Measurements from ENCODE around the gene CENPM. TPM values are rescaled to one million over a fixed set of nuclear protein-coding genes. Genes with fewer than 3 reads are reported as not detected.

CENPM gene
- total and polyA plus RNA-seq, 9 of the 15 experiments (the other 6 are each of a cell fraction or from before 2014, with no cell fraction given) = 11.3 to 67.7 (median 32.3) TPM

DNA sequence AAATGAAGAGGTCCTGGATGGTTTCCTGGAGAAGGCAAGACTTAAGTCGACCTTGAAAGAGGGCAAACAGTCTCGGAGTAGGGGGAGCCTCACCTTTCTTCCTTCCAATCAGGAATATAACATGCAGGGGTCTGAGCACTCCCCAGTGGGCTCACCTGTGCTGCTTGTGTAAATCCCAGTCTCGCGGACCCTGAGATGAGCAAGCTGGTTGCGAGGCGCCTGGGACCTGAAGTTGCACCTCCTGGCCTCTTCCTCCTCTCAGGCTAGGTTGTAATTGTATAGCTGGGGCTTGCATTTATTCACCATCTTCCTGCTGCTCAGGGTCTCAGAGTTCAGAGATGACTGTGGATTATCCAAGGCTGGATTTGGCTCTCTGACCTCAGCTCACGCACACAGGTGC lies 44.2 kb upstream of the CENPM start:
- intact Hi-C loops (cut with micrococcal nuclease) = no loop called here

DNA sequence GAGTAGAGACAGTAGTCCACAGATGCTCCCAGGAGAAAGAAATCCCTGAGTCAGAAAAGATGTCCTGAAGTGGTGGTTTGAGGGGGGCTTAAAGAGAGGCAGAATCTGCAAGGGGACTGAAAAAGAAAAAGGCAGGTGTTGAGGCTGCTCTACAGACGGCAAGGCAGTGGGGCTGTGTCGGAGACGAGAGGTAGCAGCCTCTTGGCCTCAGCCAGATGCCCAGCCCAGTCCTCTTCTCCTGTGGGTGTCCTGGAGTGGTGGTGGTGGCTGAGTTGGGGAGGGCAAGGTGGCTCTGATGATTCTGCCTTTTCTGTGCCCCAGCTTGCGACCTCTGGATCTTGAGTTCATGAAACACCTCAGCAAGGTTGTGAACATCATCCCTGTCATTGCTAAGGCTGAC lies 42.3 kb upstream of the CENPM start:
- CTCF ChIA-PET (ENCODE audit: low intra/inter-chr PET ratio) = no interaction called here
- no peaks in the 10 kb centered on the region for H3K4me1 ChIP-seq (replicated peaks in 1 of 2; ENCODE audit: control insufficient read depth in 2 of 2, insufficient read depth in 2 of 2, low read length in 2 of 2)
- H2AFZ ChIP-seq (ENCODE audit: low read depth, low read length) = no peak overlapping the region
- no peak for FAIRE-seq
- H3K4me2 ChIP-seq (ENCODE audit: insufficient read depth, low read length) = no peak overlapping the region
- POLR2A ChIA-PET = no interaction called here
- H3K9ac ChIP-seq (ENCODE audit: insufficient read depth in 1 of 2, low read depth in 2 of 2, low read length in 2 of 2) = no peak overlapping the region
- no peak for DNase-seq (ENCODE audit: extremely low read depth in 1 of 4, low spot score in 3 of 4)
- H3K27me3 ChIP-seq (ENCODE audit: control insufficient read depth in 2 of 2, insufficient read depth in 2 of 2, low read length in 2 of 2) = peaks cover 15 to 47% of the 10 kb centered on the region in 2 experiments; a peak in 4 of 5 replicates
- BruUV-seq (replicated peaks) = no TSS peak
- intact Hi-C loops (cut with micrococcal nuclease) (no loop called here), in situ Hi-C loops (cut with MboI) (no loop called here)
- H4K20me1 ChIP-seq (replicated peaks; ENCODE audit: control insufficient read depth, insufficient read depth, low read length) = no peaks in the 10 kb centered on the region
- no peaks in the 10 kb centered on the region for H3K79me2 ChIP-seq (ENCODE audit: control insufficient read depth, insufficient read depth, low read length)
- H3K9me1 ChIP-seq (ENCODE audit: control insufficient read depth, insufficient read depth, low read length) = no peaks in the 10 kb centered on the region
- H3K4me3 ChIP-seq = no peak overlapping the region
- WGBS (ENCODE audit: insufficient coverage, low coverage, missing lambda C conversion rate) = 0% methylated on average over 4 of the region's 4 CpGs
- no peak for ATAC-seq
- H3K27ac ChIP-seq (ENCODE audit: extremely low read depth, low read depth, low read length) = no peak overlapping the region
- H3K36me3 ChIP-seq (ENCODE audit: control insufficient read depth, insufficient read depth, low read length) = no peaks in the 10 kb centered on the region
- no peaks in the 10 kb centered on the region for H3K9me3 ChIP-seq (replicated peaks; ENCODE audit: control insufficient read depth, insufficient read depth, low read depth, low read length)
- TF ChIP-seq KDM1A (IDR thresholded peaks at IDR 0.05) (no peak), ETS2 (tag; IDR thresholded peaks at IDR 0.05; ENCODE audit: borderline replicate concordance, poor library complexity, severe bottlenecking) (no peak), TSC22D4 (tag; IDR thresholded peaks at IDR 0.05) (no peak), CCAR2 (IDR thresholded peaks at IDR 0.05; ENCODE audit: low read depth, low read length) (no peak), SMAD1 (IDR thresholded peaks at IDR 0.05; ENCODE audit: low read depth, low read length, partially characterized antibody) (no peak), SETDB1 (IDR thresholded peaks at IDR 0.05; ENCODE audit: low read length) (no peak), NCOR1 (IDR thresholded peaks at IDR 0.05) (no peak), BMI1 (IDR thresholded peaks at IDR 0.05; ENCODE audit: low read length) (no peak)
- TF ChIP-seq, protein P1, sequence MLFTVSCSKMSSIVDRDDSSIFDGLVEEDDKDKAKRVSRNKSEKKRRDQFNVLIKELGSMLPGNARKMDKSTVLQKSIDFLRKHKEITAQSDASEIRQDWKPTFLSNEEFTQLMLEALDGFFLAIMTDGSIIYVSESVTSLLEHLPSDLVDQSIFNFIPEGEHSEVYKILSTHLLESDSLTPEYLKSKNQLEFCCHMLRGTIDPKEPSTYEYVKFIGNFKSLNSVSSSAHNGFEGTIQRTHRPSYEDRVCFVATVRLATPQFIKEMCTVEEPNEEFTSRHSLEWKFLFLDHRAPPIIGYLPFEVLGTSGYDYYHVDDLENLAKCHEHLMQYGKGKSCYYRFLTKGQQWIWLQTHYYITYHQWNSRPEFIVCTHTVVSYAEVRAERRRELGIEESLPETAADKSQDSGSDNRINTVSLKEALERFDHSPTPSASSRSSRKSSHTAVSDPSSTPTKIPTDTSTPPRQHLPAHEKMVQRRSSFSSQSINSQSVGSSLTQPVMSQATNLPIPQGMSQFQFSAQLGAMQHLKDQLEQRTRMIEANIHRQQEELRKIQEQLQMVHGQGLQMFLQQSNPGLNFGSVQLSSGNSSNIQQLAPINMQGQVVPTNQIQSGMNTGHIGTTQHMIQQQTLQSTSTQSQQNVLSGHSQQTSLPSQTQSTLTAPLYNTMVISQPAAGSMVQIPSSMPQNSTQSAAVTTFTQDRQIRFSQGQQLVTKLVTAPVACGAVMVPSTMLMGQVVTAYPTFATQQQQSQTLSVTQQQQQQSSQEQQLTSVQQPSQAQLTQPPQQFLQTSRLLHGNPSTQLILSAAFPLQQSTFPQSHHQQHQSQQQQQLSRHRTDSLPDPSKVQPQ (CRISPR knock-in tag; IDR thresholded peaks at IDR 0.05; ENCODE audit: borderline replicate concordance) = no peak
- TF ChIP-seq, protein P2, sequence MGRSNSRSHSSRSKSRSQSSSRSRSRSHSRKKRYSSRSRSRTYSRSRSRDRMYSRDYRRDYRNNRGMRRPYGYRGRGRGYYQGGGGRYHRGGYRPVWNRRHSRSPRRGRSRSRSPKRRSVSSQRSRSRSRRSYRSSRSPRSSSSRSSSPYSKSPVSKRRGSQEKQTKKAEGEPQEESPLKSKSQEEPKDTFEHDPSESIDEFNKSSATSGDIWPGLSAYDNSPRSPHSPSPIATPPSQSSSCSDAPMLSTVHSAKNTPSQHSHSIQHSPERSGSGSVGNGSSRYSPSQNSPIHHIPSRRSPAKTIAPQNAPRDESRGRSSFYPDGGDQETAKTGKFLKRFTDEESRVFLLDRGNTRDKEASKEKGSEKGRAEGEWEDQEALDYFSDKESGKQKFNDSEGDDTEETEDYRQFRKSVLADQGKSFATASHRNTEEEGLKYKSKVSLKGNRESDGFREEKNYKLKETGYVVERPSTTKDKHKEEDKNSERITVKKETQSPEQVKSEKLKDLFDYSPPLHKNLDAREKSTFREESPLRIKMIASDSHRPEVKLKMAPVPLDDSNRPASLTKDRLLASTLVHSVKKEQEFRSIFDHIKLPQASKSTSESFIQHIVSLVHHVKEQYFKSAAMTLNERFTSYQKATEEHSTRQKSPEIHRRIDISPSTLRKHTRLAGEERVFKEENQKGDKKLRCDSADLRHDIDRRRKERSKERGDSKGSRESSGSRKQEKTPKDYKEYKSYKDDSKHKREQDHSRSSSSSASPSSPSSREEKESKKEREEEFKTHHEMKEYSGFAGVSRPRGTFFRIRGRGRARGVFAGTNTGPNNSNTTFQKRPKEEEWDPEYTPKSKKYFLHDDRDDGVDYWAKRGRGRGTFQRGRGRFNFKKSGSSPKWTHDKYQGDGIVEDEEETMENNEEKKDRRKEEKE (IDR thresholded peaks at IDR 0.05; ENCODE audit: borderline replicate concordance in 1 of 2, control insufficient read depth in 1 of 2, low read depth in 2 of 2, low read length in 1 of 2) = no peak

More for the DNA sequence above, 44.2 kb upstream of the CENPM start:
- Histone ChIP-seq H3K27me3 (ENCODE audit: control insufficient read depth in 2 of 2, insufficient read depth in 2 of 2, low read length in 2 of 2) (peaks cover 15 to 54% of the 10 kb centered on the region in 2 experiments; a peak in 4 of 5 replicates), H3K9ac (ENCODE audit: insufficient read depth in 1 of 2, low read depth in 2 of 2, low read length in 2 of 2) (no peak overlapping the region), H3K9me1 (ENCODE audit: control insufficient read depth, insufficient read depth, low read length) (no peaks in the 10 kb centered on the region), H3K9me3 (replicated peaks; ENCODE audit: control insufficient read depth, insufficient read depth, low read depth, low read length) (no peaks in the 10 kb centered on the region), H3K36me3 (ENCODE audit: control insufficient read depth, insufficient read depth, low read length) (no peaks in the 10 kb centered on the region), H4K20me1 (replicated peaks; ENCODE audit: control insufficient read depth, insufficient read depth, low read length) (no peaks in the 10 kb centered on the region), H3K4me3 (no peak overlapping the region), H3K4me1 (replicated peaks in 1 of 2; ENCODE audit: control insufficient read depth in 2 of 2, insufficient read depth in 2 of 2, low read length in 2 of 2) (no peaks in the 10 kb centered on the region), H2AFZ (ENCODE audit: low read depth, low read length) (no peak overlapping the region), H3K79me2 (ENCODE audit: control insufficient read depth, insufficient read depth, low read length) (no peaks in the 10 kb centered on the region), H3K4me2 (ENCODE audit: insufficient read depth, low read length) (no peak overlapping the region), H3K27ac (ENCODE audit: extremely low read depth, low read depth, low read length) (no peak overlapping the region)
- ChIA-PET CTCF (ENCODE audit: low intra/inter-chr PET ratio) (no interaction called here), POLR2A (interaction anchor here (0.6 to 1.3 kb wide), 3 partner anchors 12 to 1402 kb away, joined by 3 to 5 read pairs (median 4); no protein-coding TSS in a partner anchor)
- no TSS peak for BruUV-seq (replicated peaks)
- FAIRE-seq = no peak
- no peak for TF ChIP-seq SMC3 (conservative IDR thresholded peaks at IDR 0.05; ENCODE audit: insufficient read depth, low read depth, low read length)
- ATAC-seq = no peak
- DNase-seq (ENCODE audit: extremely low read depth in 1 of 4, low spot score in 3 of 4) = no peak
- in situ Hi-C loops (cut with MboI) = no loop called here
- WGBS (ENCODE audit: insufficient coverage, low coverage, missing lambda C conversion rate) = 0% methylated on average over 7 of the region's 7 CpGs

Data from K562 (cell line).